Panc1 (cell line): ENCODE results near the gene NCLN. TPM values are rescaled to one million over a fixed set of nuclear protein-coding genes. Genes with fewer than 3 reads are reported as not detected.

Experiments
- ATAC-seq: fragments of 200-7000 bp; cut with Tn5 transposase; 2 replicates; pipeline ENCODE4 v1.9.1; 2020; ENCODE audit warnings: mild to moderate bottlenecking, moderate library complexity
- BruUV-seq: library from RNA; stranded (reverse); fragments of 400-500 nt; replicated peaks from 2 replicates; lab custom pipeline; 2021; lab: Mats Ljungman, UMichigan
- CTCF ChIA-PET: fragments of 300-600 bp; sonication (Branson Sonifier 250); formaldehyde crosslinking; loops from one replicate; lab custom pipeline; 2022; ENCODE audit warnings: antibody characterized with exemption; lab: Charles Lee
- POLR2A ChIA-PET: fragments of 300-600 bp; sonication (Branson Sonifier 250); formaldehyde crosslinking; loops from one replicate; lab custom pipeline; 2022; ENCODE audit warnings: antibody characterized with exemption; lab: Charles Lee
- DNase-seq: peaks from one replicate; pipeline ENCODE4 v3.0.0-alpha.2; 2010; ENCODE audit warnings: low read depth, low spot score
- H3K27ac ChIP-seq: 2 replicates; pipeline ENCODE4 v1.5.1; 2011; ENCODE audit warnings: mild to moderate bottlenecking, low read length, inconsistent platforms
- H3K27me3 ChIP-seq: fragments of 200-500 bp; sonication (Bioruptor generic); 2 replicates; pipeline ENCODE4 v1.6.0; 2014; ENCODE audit warnings: low read length, inconsistent platforms; ENCODE audit not compliant: control insufficient read depth, insufficient read depth
- H3K36me3 ChIP-seq: fragments of 200-500 bp; sonication (Bioruptor generic); 2 replicates; pipeline ENCODE4 v1.5.1; 2014; ENCODE audit warnings: inconsistent platforms, mild to moderate bottlenecking, low read length, moderate library complexity; ENCODE audit not compliant: control insufficient read depth, insufficient read depth
- H3K4me1 ChIP-seq: 2 replicates; pipeline ENCODE4 v1.5.1; 2011; ENCODE audit warnings: inconsistent platforms, mild to moderate bottlenecking, low read length, moderate library complexity; ENCODE audit not compliant: control insufficient read depth, insufficient read depth
- H3K4me3 ChIP-seq, 2 experiments: 2 replicates each; pipeline ENCODE4 v1.5.1; 2011 to 2012; ENCODE audit warnings: low read depth in 2 of 2, low read length in 2 of 2, mild to moderate bottlenecking in 2 of 2, inconsistent platforms in 1 of 2, moderate library complexity in 1 of 2
- H3K9me3 ChIP-seq: fragments of 200-500 bp; sonication (Bioruptor generic); 2 replicates; pipeline ENCODE4 v1.5.1; 2014; ENCODE audit warnings: low read depth, mild to moderate bottlenecking, inconsistent platforms, low read length, moderate library complexity; ENCODE audit not compliant: control insufficient read depth, insufficient read depth
- POLR2AphosphoS5 ChIP-seq: IDR thresholded peaks from 2 replicates; pipeline ENCODE4 v1.6.1; 2012; ENCODE audit warnings: mild to moderate bottlenecking, low read depth, low read length, moderate library complexity
- REST ChIP-seq, 2 experiments: IDR thresholded peaks; 2 replicates each; pipeline ENCODE4 v1.6.1; 2011 to 2012; ENCODE audit warnings: low read depth in 2 of 2, control low read depth in 1 of 2, low read length in 1 of 2, mild to moderate bottlenecking in 1 of 2, moderate library complexity in 1 of 2; ENCODE audit not compliant: insufficient read depth in 1 of 2
- SIN3A ChIP-seq: IDR thresholded peaks from 2 replicates; pipeline ENCODE4 v1.6.1; 2012; ENCODE audit warnings: low read depth, mild to moderate bottlenecking, low read length, moderate library complexity, borderline replicate concordance; ENCODE audit not compliant: insufficient read depth
- TCF7L2 ChIP-seq: IDR thresholded peaks from 2 replicates; pipeline ENCODE4 v1.6.1; 2011; ENCODE audit warnings: mild to moderate bottlenecking, low read depth, low read length, inconsistent platforms
- in situ Hi-C: cut with HindIII; loops from 2 replicates; pipeline ENCODE4 v1.10.0; 2016; ENCODE audit warnings: low sequenced_read_pairs, low pct_unique_long_range_greater_than_20kb
- intact Hi-C: fragments of 100-400 bp; cut with micrococcal nuclease; formaldehyde crosslinking; loops from one replicate; pipeline ENCODE4 v1.10.0; 2022; ENCODE audit not compliant: unreplicated experiment
- total RNA-seq: library from RNA; stranded (reverse); gene quantifications from one replicate; pipeline ENCODE4 v1.2.1, GENCODE V29; 2021; ENCODE audit not compliant: unreplicated experiment
- TF ChIP-seq, protein P1 (sequence below): fragments of 450-650 bp; IDR thresholded peaks from 2 replicates; pipeline ENCODE4 v1.5.1; 2017; ENCODE audit warnings: mild to moderate bottlenecking

The NCLN gene
- total RNA-seq, 1 experiment from 2014 or later, result 132 TPM

DNA sequence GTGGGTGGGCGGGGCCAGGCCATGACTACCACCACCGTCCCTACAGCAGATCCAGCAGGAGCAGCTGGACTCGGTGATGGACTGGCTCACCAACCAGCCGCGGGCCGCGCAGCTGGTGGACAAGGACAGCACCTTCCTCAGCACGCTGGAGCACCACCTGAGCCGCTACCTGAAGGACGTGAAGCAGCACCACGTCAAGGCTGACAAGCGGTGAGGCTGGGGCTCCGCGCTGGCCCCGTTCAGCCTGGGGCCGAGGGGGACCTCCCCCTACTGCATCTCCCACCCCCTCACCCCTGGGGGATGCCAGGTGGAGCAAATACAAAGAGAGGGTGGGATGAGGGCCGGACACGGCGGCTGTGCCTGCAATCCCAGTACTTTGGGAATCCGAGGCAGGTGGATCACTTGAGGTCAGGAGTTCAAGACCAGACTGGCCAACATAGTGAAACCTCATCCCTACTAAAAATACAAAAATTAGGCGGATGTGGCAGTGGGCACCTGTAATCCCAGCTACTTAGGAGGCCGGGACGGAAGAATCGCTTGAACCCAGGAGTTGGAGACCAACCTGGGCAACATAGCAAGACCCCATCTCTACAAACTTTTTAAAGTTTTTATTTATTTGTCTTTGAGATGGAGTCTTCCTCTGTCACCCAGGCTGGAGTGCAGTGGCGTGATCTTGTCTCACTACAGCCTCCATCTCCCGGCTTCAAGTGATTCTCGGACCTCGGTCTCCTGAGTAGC, 20.7 kb downstream of the NCLN start:
- POLR2A ChIA-PET, result interaction anchor here (0.6 kb wide), 1 partner anchor 118 kb away, joined by 16 read pairs; no protein-coding TSS in a partner anchor
- ATAC-seq (no peak), DNase-seq (no peak)
- H3K27me3 ChIP-seq, result no peaks in the 10 kb centered on the region
- intact Hi-C loops, result no loop called here
- H3K4me3 ChIP-seq, result no peak overlapping the region
- CTCF ChIA-PET, result interaction anchor here (0.7 kb wide), 1 partner anchor 69 kb away, joined by 3 read pairs; no protein-coding TSS in a partner anchor
- H3K4me1 ChIP-seq, result no peaks in the 10 kb centered on the region
- H3K36me3 ChIP-seq, result no peaks in the 10 kb centered on the region
- H3K27ac ChIP-seq, result no peak overlapping the region
- H3K9me3 ChIP-seq, result no peaks in the 10 kb centered on the region
- no TSS peak for BruUV-seq
- in situ Hi-C loops, result no loop called here
- TF ChIP-seq TCF7L2 (no peak), POLR2AphosphoS5 (no peak), REST (IDR thresholded peaks at IDR 0.05; ENCODE audit: insufficient read depth in 1 of 2, low read depth in 2 of 2, low read length in 1 of 2) (no peak), SIN3A (no peak)
- TF ChIP-seq, protein P1, sequence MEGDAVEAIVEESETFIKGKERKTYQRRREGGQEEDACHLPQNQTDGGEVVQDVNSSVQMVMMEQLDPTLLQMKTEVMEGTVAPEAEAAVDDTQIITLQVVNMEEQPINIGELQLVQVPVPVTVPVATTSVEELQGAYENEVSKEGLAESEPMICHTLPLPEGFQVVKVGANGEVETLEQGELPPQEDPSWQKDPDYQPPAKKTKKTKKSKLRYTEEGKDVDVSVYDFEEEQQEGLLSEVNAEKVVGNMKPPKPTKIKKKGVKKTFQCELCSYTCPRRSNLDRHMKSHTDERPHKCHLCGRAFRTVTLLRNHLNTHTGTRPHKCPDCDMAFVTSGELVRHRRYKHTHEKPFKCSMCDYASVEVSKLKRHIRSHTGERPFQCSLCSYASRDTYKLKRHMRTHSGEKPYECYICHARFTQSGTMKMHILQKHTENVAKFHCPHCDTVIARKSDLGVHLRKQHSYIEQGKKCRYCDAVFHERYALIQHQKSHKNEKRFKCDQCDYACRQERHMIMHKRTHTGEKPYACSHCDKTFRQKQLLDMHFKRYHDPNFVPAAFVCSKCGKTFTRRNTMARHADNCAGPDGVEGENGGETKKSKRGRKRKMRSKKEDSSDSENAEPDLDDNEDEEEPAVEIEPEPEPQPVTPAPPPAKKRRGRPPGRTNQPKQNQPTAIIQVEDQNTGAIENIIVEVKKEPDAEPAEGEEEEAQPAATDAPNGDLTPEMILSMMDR, result no peak

- Histone ChIP-seq H3K27ac (no peak overlapping the region), H3K36me3 (no peaks in the 10 kb centered on the region), H3K9me3 (no peaks in the 10 kb centered on the region), H3K4me1 (no peaks in the 10 kb centered on the region), H3K27me3 (no peaks in the 10 kb centered on the region), H3K4me3 (no peak overlapping the region)
- POLR2A ChIA-PET, result interaction anchor here (0.5 kb wide), 1 partner anchor 21 kb away, joined by 3 read pairs; no protein-coding TSS in a partner anchor
- CTCF ChIA-PET, result interaction anchor here (0.6 kb wide), 1 partner anchor 283 kb away, joined by 4 read pairs; no protein-coding TSS in a partner anchor
- intact Hi-C loops (no loop called here), in situ Hi-C loops (no loop called here)
- no peak for TF ChIP-seq REST (IDR thresholded peaks at IDR 0.05; ENCODE audit: insufficient read depth in 1 of 2, low read depth in 2 of 2, low read length in 1 of 2)
- TF ChIP-seq SIN3A, result no peak
- TF ChIP-seq POLR2AphosphoS5, result no peak
- no peak for TF ChIP-seq TCF7L2
- TF ChIP-seq, protein P1, result no peak
- no peak for ATAC-seq
- no TSS peak for BruUV-seq
- DNase-seq, result no peak
Measured at GRCh38 chr19:3207461-3208242, 21.9 kb downstream of the NCLN start.
